WTC11 (cell line): ENCODE measurements around the gene PCGF2. TPM values are rescaled to one million over a fixed set of nuclear protein-coding genes. Genes with fewer than 3 reads are reported as not detected.

Source experiments
- ATAC-seq: fragments of 200-7000 bp; cut with Tn5 transposase; 2 replicates; pipeline ENCODE4 v1.10.0; 2021; ENCODE audit warnings: mild to moderate bottlenecking, moderate library complexity
- CTCF ChIA-PET: fragments of 300-600 bp; sonication (Branson Sonifier 250); formaldehyde crosslinking; loops from one replicate; lab custom pipeline; 2021; ENCODE audit warnings: antibody characterized with exemption; lab: Charles Lee
- POLR2A ChIA-PET: fragments of 350-600 bp; sonication (Branson Sonifier 250); formaldehyde crosslinking; loops from one replicate; lab custom pipeline; 2021; ENCODE audit warnings: antibody characterized with exemption; lab: Charles Lee
- DNase-seq: peaks from one replicate; pipeline ENCODE4 v3.0.0; 2021; ENCODE audit warnings: low spot score
- H3K27ac Mint-ChIP-seq: 2 replicates; pipeline ENCODE4 v1.8.0; 2021; ENCODE audit warnings: mixed read lengths
- H3K27me3 Mint-ChIP-seq: 2 replicates; pipeline ENCODE4 v1.8.0; 2021; ENCODE audit warnings: low read depth, mild to moderate bottlenecking, moderate library complexity, mixed read lengths
- H3K36me3 Mint-ChIP-seq: 2 replicates; pipeline ENCODE4 v1.8.0; 2021; ENCODE audit warnings: mixed read lengths
- H3K4me1 Mint-ChIP-seq: 2 replicates; pipeline ENCODE4 v1.8.0; 2022; ENCODE audit warnings: mixed read lengths
- H3K4me3 Mint-ChIP-seq: 2 replicates; pipeline ENCODE4 v1.8.0; 2021; ENCODE audit warnings: mild to moderate bottlenecking, moderate library complexity, mixed read lengths
- H3K9me3 Mint-ChIP-seq: 2 replicates; pipeline ENCODE4 v1.8.0; 2021; ENCODE audit warnings: mixed read lengths
- ESRRA ChIP-seq: sonication (generic); formaldehyde crosslinking; IDR thresholded peaks from 2 replicates; pipeline ENCODE4 v1.8.1; 2022; ENCODE audit warnings: mild to moderate bottlenecking, missing genetic modification reagents, borderline replicate concordance
- HMGA2 ChIP-seq: fragments of 250-450 bp; sonication (Bioruptor Pico); IDR thresholded peaks from 2 replicates; pipeline ENCODE4 v1.4.0; 2021; ENCODE audit warnings: mild to moderate bottlenecking, moderate library complexity
- NR1H2 ChIP-seq: sonication (generic); formaldehyde crosslinking; IDR thresholded peaks from 2 replicates; pipeline ENCODE4 v1.9.0; 2021; ENCODE audit warnings: mild to moderate bottlenecking, moderate library complexity, missing genetic modification reagents
- OVOL2 ChIP-seq: fragments of 250-450 bp; sonication (Bioruptor Pico); IDR thresholded peaks from 2 replicates; pipeline ENCODE4 v1.9.0; 2021; ENCODE audit warnings: mild to moderate bottlenecking, borderline replicate concordance
- RORB ChIP-seq: fragments of 250-450 bp; sonication (Bioruptor Pico); IDR thresholded peaks from 2 replicates; pipeline ENCODE4 v1.9.0; 2021; ENCODE audit warnings: mild to moderate bottlenecking
- SP1 ChIP-seq: sonication (generic); formaldehyde crosslinking; conservative IDR thresholded peaks from 2 replicates; pipeline ENCODE4 v1.8.1; 2022; ENCODE audit warnings: missing genetic modification reagents
- TEAD1 ChIP-seq: sonication (generic); formaldehyde crosslinking; IDR thresholded peaks from 2 replicates; pipeline ENCODE4 v1.8.0; 2022; ENCODE audit warnings: mild to moderate bottlenecking, missing genetic modification reagents
- ZNF671 ChIP-seq: fragments of 250-450 bp; sonication (Bioruptor Pico); IDR thresholded peaks from 2 replicates; pipeline ENCODE4 v1.8.0; 2021; ENCODE audit warnings: mild to moderate bottlenecking
- total RNA-seq: library from RNA; stranded (reverse); gene quantifications from 3 replicates; pipeline ENCODE4 v1.2.3, GENCODE V29; 2021
- TF ChIP-seq, protein P1 (sequence below): sonication (generic); formaldehyde crosslinking; IDR thresholded peaks from 2 replicates; pipeline ENCODE4 v1.8.1; 2023; ENCODE audit warnings: mild to moderate bottlenecking, missing genetic modification reagents, moderate library complexity
- TF ChIP-seq, protein P2 (sequence below): sonication (generic); formaldehyde crosslinking; IDR thresholded peaks from 2 replicates; pipeline ENCODE4 v1.8.1; 2023; ENCODE audit warnings: mild to moderate bottlenecking, missing genetic modification reagents
- TF ChIP-seq, protein P3 (sequence below): fragments of 250-450 bp; sonication (Bioruptor Pico); IDR thresholded peaks from 2 replicates; pipeline ENCODE4 v1.9.0; 2021; ENCODE audit warnings: mild to moderate bottlenecking
- TF ChIP-seq, protein P4 (sequence below): sonication (generic); formaldehyde crosslinking; IDR thresholded peaks from 2 replicates; pipeline ENCODE4 v1.8.1; 2023; ENCODE audit warnings: mild to moderate bottlenecking, missing genetic modification reagents
- TF ChIP-seq, protein P5 (sequence below): sonication (generic); formaldehyde crosslinking; IDR thresholded peaks from 2 replicates; pipeline ENCODE4 v1.8.1; 2023; ENCODE audit warnings: mild to moderate bottlenecking, missing genetic modification reagents, moderate library complexity
- TF ChIP-seq, protein P6 (sequence below): sonication (generic); formaldehyde crosslinking; IDR thresholded peaks from 2 replicates; pipeline ENCODE4 v1.8.0; 2022; ENCODE audit warnings: mild to moderate bottlenecking, missing genetic modification reagents
- TF ChIP-seq, protein P7 (sequence below): sonication (generic); formaldehyde crosslinking; IDR thresholded peaks from 2 replicates; pipeline ENCODE4 v1.8.0; 2022; ENCODE audit warnings: mild to moderate bottlenecking, missing genetic modification reagents

PCGF2 gene
- total RNA-seq, 1 experiment from 2014 or later = 104 TPM

DNA sequence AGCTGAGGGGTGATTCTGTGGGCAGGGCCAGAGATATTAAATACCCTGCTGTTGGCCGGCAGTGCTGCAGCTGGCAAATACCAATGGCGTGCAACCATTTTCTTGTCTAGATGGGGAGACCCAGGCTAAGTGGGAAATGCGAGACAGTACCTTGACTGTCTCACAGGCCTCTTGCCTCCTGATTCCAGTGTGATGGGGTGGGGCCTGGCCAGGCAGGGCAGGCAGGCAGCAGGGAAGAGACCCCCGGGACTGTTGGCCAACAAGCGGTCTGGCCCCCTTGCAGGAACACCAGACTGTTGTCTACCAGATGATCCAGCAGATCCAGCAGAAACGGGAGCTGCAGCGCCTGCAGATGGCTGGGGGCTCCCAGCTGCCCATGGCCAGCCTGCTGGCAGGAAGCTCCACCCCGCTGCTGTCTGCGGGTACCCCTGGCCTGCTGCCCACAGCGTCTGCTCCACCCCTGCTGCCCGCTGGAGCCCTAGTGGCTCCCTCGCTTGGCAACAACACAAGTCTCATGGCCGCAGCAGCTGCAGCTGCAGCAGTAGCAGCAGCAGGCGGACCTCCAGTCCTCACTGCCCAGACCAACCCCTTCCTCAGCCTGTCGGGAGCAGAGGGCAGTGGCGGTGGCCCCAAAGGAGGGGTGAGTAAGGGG is 23.7 kb downstream of the PCGF2 start:
- H3K9me3 Mint-ChIP-seq = no peaks in the 10 kb centered on the region
- H3K27ac Mint-ChIP-seq = no peak overlapping the region
- TF ChIP-seq RORB (CRISPR knock-in tag) (no peak), TEAD1 (CRISPR knock-in tag) (no peak), OVOL2 (CRISPR knock-in tag) (no peak), ESRRA (CRISPR knock-in tag) (no peak), ZNF671 (CRISPR knock-in tag) (no peak), HMGA2 (no peak), NR1H2 (no peak)
- TF ChIP-seq, protein P1, sequence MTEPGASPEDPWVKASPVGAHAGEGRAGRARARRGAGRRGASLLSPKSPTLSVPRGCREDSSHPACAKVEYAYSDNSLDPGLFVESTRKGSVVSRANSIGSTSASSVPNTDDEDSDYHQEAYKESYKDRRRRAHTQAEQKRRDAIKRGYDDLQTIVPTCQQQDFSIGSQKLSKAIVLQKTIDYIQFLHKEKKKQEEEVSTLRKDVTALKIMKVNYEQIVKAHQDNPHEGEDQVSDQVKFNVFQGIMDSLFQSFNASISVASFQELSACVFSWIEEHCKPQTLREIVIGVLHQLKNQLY (CRISPR knock-in tag) = no peak
- TF ChIP-seq, protein P2, sequence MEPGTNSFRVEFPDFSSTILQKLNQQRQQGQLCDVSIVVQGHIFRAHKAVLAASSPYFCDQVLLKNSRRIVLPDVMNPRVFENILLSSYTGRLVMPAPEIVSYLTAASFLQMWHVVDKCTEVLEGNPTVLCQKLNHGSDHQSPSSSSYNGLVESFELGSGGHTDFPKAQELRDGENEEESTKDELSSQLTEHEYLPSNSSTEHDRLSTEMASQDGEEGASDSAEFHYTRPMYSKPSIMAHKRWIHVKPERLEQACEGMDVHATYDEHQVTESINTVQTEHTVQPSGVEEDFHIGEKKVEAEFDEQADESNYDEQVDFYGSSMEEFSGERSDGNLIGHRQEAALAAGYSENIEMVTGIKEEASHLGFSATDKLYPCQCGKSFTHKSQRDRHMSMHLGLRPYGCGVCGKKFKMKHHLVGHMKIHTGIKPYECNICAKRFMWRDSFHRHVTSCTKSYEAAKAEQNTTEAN (CRISPR knock-in tag) = no peak
- TF ChIP-seq, protein P3, sequence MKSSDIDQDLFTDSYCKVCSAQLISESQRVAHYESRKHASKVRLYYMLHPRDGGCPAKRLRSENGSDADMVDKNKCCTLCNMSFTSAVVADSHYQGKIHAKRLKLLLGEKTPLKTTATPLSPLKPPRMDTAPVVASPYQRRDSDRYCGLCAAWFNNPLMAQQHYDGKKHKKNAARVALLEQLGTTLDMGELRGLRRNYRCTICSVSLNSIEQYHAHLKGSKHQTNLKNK (CRISPR knock-in tag) = no peak
- TF ChIP-seq, protein P4, sequence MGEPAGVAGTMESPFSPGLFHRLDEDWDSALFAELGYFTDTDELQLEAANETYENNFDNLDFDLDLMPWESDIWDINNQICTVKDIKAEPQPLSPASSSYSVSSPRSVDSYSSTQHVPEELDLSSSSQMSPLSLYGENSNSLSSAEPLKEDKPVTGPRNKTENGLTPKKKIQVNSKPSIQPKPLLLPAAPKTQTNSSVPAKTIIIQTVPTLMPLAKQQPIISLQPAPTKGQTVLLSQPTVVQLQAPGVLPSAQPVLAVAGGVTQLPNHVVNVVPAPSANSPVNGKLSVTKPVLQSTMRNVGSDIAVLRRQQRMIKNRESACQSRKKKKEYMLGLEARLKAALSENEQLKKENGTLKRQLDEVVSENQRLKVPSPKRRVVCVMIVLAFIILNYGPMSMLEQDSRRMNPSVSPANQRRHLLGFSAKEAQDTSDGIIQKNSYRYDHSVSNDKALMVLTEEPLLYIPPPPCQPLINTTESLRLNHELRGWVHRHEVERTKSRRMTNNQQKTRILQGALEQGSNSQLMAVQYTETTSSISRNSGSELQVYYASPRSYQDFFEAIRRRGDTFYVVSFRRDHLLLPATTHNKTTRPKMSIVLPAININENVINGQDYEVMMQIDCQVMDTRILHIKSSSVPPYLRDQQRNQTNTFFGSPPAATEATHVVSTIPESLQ = no peak
- TF ChIP-seq, protein P5, sequence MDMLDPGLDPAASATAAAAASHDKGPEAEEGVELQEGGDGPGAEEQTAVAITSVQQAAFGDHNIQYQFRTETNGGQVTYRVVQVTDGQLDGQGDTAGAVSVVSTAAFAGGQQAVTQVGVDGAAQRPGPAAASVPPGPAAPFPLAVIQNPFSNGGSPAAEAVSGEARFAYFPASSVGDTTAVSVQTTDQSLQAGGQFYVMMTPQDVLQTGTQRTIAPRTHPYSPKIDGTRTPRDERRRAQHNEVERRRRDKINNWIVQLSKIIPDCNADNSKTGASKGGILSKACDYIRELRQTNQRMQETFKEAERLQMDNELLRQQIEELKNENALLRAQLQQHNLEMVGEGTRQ = no peak
- H3K4me3 Mint-ChIP-seq = no peak overlapping the region
- no peak for DNase-seq
- H3K36me3 Mint-ChIP-seq = no peaks in the 10 kb centered on the region
- ATAC-seq = no peak
- peaks cover 19% of the 10 kb centered on the region for H3K4me1 Mint-ChIP-seq
- ChIA-PET POLR2A (no interaction called here), CTCF (interaction anchor here (0.6 to 1.7 kb wide), 4 partner anchors 10 to 167 kb away, joined by 3 to 6 read pairs (median 4); no protein-coding TSS in a partner anchor)
- H3K27me3 Mint-ChIP-seq = peaks cover 34% of the 10 kb centered on the region

DNA sequence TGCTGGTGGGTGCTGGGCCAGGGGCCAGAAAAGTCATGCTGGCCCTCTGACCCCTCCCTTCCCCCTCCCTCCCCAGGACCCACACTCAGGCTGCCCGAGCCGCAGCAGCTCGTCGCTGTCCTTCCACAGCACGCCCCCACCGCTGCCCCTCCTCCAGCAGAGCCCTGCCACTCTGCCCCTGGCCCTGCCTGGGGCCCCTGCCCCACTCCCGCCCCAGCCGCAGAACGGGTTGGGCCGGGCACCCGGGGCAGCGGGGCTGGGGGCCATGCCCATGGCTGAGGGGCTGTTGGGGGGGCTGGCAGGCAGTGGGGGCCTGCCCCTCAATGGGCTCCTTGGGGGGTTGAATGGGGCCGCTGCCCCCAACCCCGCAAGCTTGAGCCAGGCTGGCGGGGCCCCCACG is 26.3 kb downstream of the PCGF2 start:
- no peak overlapping the region for H3K27ac Mint-ChIP-seq
- H3K36me3 Mint-ChIP-seq = no peaks in the 10 kb centered on the region
- POLR2A ChIA-PET = interaction anchor here (0.6 to 0.7 kb wide), 2 partner anchors 66 to 163 kb away, joined by 3 to 10 read pairs; no protein-coding TSS in a partner anchor
- CTCF ChIA-PET = interaction anchor here (5.0 kb wide), 1 partner anchor 13 kb away, joined by 37 read pairs; no protein-coding TSS in a partner anchor
- H3K27me3 Mint-ChIP-seq = peaks cover 12% of the 10 kb centered on the region
- H3K4me1 Mint-ChIP-seq = peaks cover 26% of the 10 kb centered on the region
- no peak overlapping the region for H3K4me3 Mint-ChIP-seq
- H3K9me3 Mint-ChIP-seq = no peaks in the 10 kb centered on the region
- TF ChIP-seq, protein P6, sequence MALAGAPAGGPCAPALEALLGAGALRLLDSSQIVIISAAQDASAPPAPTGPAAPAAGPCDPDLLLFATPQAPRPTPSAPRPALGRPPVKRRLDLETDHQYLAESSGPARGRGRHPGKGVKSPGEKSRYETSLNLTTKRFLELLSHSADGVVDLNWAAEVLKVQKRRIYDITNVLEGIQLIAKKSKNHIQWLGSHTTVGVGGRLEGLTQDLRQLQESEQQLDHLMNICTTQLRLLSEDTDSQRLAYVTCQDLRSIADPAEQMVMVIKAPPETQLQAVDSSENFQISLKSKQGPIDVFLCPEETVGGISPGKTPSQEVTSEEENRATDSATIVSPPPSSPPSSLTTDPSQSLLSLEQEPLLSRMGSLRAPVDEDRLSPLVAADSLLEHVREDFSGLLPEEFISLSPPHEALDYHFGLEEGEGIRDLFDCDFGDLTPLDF (CRISPR knock-in tag) = no peak
- TF ChIP-seq, protein P7, sequence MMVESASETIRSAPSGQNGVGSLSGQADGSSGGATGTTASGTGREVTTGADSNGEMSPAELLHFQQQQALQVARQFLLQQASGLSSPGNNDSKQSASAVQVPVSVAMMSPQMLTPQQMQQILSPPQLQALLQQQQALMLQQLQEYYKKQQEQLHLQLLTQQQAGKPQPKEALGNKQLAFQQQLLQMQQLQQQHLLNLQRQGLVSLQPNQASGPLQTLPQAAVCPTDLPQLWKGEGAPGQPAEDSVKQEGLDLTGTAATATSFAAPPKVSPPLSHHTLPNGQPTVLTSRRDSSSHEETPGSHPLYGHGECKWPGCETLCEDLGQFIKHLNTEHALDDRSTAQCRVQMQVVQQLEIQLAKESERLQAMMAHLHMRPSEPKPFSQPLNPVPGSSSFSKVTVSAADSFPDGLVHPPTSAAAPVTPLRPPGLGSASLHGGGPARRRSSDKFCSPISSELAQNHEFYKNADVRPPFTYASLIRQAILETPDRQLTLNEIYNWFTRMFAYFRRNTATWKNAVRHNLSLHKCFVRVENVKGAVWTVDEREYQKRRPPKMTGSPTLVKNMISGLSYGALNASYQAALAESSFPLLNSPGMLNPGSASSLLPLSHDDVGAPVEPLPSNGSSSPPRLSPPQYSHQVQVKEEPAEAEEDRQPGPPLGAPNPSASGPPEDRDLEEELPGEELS (CRISPR knock-in tag) = no peak
- no peak for TF ChIP-seq SP1 (CRISPR knock-in tag)
- DNase-seq (no peak), ATAC-seq (no peak)
